ENCODE data around the gene ITGA5.

The ITGA5 gene

DNA sequence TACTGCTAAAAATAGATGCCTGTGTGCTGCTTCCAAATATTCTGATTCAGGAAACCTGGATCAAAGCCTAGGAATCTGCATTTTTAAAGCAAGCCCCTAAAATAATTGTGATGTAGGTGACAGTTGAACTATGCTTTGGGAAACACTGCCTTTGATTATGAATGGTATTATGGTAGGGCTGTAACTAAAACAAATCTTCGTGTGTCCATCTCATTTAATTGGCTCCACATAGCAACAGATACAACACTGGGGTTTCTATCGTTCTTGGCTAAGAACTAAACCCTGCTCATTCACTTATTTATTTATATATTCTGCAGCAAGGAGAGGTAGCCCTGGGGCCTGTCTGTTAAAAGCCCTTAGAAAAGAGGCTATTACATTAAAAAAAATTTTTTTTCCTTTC, 23.0 kb upstream of the ITGA5 start:
- H3K4me3 ChIP-seq (replicated peaks in 1 of 2; ENCODE audit: low read depth in 2 of 2, low read length in 2 of 2): no peak overlapping the region
- TF ChIP-seq, protein P1, sequence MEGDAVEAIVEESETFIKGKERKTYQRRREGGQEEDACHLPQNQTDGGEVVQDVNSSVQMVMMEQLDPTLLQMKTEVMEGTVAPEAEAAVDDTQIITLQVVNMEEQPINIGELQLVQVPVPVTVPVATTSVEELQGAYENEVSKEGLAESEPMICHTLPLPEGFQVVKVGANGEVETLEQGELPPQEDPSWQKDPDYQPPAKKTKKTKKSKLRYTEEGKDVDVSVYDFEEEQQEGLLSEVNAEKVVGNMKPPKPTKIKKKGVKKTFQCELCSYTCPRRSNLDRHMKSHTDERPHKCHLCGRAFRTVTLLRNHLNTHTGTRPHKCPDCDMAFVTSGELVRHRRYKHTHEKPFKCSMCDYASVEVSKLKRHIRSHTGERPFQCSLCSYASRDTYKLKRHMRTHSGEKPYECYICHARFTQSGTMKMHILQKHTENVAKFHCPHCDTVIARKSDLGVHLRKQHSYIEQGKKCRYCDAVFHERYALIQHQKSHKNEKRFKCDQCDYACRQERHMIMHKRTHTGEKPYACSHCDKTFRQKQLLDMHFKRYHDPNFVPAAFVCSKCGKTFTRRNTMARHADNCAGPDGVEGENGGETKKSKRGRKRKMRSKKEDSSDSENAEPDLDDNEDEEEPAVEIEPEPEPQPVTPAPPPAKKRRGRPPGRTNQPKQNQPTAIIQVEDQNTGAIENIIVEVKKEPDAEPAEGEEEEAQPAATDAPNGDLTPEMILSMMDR (IDR thresholded peaks at IDR 0.05; ENCODE audit: low read depth, low read length): no peak
- no peak for DNase-seq (ENCODE audit: low read depth in 2 of 2)

DNA sequence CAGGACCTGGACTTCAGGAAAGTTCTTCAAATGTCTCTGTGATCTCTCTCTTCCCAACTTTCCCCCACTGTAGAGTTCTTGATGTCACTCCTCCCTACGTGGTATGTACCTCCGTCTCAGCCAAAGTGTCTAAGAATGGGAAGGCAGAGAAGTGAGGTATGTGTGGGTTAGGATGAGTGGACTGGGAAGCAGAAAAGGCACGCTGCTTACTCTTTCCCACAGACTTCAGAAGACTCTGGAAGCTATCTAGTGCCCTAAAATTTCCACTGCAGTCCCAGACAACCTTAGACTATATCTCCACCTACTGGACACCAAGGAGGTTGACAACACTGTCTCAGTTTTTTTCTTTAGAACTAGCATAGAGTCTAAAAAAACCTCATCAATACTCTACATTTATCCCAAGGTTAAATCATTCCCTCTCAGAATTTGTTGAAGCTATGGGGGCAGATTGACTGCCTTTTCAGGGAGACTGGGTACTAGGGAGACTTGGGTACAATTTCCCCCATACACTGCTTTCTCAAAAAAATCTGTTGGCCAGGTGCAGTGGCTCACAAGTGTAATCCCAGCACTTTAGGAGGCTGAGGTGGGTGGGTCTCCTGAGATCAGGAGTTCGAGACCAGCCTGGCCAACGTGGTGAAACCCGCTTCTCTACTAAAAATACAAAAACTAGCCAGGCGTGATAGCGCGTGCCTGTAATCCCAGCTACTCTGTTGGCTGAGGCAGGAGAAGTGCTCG, 20.6 kb upstream of the ITGA5 start:
- TF ChIP-seq, protein P1 (IDR thresholded peaks at IDR 0.05; ENCODE audit: low read depth, low read length): peak; percentile 75
- peak; percentile 85 to 88 for DNase-seq (ENCODE audit: low read depth in 2 of 2)

DNA sequence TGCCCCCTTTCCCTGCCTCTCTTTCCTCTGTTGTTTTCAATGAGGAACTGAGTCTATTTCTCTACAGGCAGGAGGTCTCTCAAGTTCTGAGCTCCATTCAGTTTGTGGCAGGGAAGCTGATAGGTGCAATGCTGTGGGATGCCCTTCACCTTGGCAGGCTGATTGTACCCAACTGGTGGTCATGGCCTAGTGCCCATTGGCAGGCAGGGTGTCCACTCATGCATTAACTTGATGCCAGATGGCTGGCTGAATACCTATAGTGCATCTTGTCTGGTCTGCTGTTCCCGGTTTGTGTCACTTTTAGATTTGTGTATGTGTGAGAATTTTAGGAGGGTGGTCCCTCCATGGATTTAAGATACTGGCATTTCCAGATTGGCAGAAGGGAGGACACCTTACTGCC, 20.0 kb upstream of the ITGA5 start:
- TF ChIP-seq, protein P1 (IDR thresholded peaks at IDR 0.05; ENCODE audit: low read depth, low read length): no peak
- DNase-seq (ENCODE audit: low read depth in 2 of 2): no peak
- H3K4me3 ChIP-seq (replicated peaks in 1 of 2; ENCODE audit: low read depth in 2 of 2, low read length in 2 of 2): no peak overlapping the region

More for the DNA sequence above, 20.6 kb upstream of the ITGA5 start:
- H3K4me3 ChIP-seq (replicated peaks in 1 of 2; ENCODE audit: low read depth in 2 of 2, low read length in 2 of 2): no peak overlapping the region

DNA sequence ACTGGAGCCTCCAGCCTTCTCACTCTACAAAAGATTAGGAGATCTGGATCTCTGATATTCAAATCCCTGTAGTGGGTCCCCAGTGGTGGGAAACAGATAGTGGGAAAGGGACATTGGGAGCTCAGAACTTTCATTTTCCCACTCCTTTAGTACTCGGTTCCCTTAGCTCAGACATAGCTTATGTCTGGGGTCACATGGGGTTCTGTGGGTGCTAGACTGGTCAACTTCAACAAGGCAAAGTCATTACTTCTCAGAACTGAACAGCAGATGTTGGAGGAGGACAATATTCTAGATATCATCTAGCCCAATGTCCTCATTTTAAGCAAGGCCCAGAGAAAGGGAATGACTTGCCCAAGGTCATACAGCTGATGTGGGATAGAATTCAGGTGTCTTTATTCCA, 19.5 kb upstream of the ITGA5 start:
- DNase-seq (ENCODE audit: low read depth in 2 of 2): no peak
- H3K4me3 ChIP-seq (replicated peaks in 1 of 2; ENCODE audit: low read depth in 2 of 2, low read length in 2 of 2): no peak overlapping the region
- TF ChIP-seq, protein P1 (IDR thresholded peaks at IDR 0.05; ENCODE audit: low read depth, low read length): no peak

DNA sequence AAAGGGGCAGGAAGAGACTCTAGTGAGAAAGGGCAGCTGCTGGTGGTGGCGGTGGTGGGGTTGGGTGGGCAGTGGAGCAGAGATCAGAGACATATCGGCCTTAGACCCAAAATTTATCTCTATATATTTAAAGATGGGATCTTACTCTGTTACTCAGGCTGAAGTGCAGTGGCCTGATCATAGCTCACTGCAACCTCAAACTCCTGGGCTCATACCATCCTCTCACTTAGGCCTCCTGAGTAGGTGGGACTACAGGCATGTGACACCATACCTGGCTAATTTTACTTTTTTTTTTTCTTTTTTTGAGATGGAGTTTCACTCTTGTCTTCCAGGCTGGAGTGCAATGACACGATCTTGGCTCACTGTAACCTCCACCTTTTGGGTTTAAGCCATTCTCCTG, 18.6 kb upstream of the ITGA5 start:
- DNase-seq (ENCODE audit: low read depth in 2 of 2): no peak
- TF ChIP-seq, protein P1 (IDR thresholded peaks at IDR 0.05; ENCODE audit: low read depth, low read length): no peak

DNA sequence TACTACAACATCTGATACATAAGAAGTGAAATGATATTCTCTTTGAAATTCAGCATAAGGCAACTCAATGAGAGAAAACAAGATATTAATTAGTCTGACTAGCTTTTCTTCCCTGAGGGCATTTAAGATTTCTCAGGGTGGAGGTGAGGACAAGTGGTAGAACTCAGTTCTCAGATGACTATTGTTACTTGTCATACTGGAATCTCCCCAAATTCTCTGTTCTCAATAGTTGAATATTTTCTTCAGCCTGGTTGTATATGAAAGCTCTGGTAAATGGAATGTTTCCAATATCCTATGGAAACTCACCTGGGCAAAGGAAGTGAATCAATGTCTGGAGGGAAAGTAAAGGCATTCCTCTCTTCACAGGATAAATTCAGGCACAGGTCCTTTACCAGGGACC, 18.2 kb upstream of the ITGA5 start:
- no peak for DNase-seq (ENCODE audit: low read depth in 2 of 2)
- TF ChIP-seq, protein P1 (IDR thresholded peaks at IDR 0.05; ENCODE audit: low read depth, low read length): no peak
- no peak overlapping the region for H3K4me3 ChIP-seq (replicated peaks in 1 of 2; ENCODE audit: low read depth in 2 of 2, low read length in 2 of 2)

More for the DNA sequence above, 18.6 kb upstream of the ITGA5 start:
- H3K4me3 ChIP-seq (replicated peaks in 1 of 2; ENCODE audit: low read depth in 2 of 2, low read length in 2 of 2): no peak overlapping the region

DNA sequence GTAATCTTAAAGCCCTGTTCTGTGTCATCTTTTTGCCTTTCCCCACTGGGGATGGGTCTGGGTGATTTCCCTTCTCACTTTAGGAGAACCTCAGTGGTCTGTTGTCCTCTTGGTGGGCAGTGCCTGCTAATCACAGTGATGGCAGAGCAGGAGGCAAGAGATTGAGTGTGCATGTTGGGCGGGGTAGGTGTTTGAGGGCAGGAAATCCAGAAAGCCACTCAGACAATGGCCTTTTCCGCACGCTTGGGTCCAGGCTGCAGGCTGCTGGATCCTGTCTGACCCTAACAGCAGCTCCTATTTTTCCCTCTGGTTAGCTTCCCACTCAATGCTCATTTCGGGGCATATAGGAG, 13.7 kb upstream of the ITGA5 start:
- H3K4me3 ChIP-seq (replicated peaks in 1 of 2; ENCODE audit: low read depth in 2 of 2, low read length in 2 of 2): no peak overlapping the region
- DNase-seq (ENCODE audit: low read depth in 2 of 2): no peak
- TF ChIP-seq, protein P1 (IDR thresholded peaks at IDR 0.05; ENCODE audit: low read depth, low read length): no peak
